OCI-LY3 (cell line): Measurements from ENCODE around the gene ADD3.

ENCODE experiments used
- EZH2phosphoT487 ChIP-seq: fragments of 200-600 bp; shearing (Covaris generic); IDR thresholded peaks from 2 replicates; pipeline ENCODE4 v1.6.1; 2018; ENCODE audit warnings: antibody characterized with exemption, mixed run types, low read depth
- TF ChIP-seq, protein P1 (sequence below): fragments of 200-600, 300-600 bp; sonication (generic); IDR thresholded peaks from 2 replicates; pipeline ENCODE4 v1.5.1; 2014; ENCODE audit warnings: antibody characterized with exemption, low read length, low read depth

DNA sequence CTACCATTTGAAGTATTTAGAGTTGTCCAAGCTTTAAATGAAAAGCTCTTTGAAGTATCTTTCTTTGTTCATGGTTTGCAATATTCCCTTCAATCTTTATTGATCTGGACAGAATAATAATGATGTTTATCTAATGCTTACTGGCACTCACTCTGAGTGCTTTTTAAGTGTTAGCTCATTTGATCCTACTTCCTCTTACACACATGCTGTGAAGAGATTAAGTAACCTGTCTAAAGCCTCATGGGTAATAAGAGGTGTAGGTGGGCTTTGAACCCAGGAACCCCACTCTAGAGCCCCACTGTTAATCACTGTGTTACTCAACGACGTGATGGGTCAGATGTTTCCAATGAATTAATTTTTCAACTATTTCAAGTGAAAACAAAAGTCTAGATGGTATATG lies 31.1 kb upstream of the ADD3 start:
- TF ChIP-seq, protein P1, sequence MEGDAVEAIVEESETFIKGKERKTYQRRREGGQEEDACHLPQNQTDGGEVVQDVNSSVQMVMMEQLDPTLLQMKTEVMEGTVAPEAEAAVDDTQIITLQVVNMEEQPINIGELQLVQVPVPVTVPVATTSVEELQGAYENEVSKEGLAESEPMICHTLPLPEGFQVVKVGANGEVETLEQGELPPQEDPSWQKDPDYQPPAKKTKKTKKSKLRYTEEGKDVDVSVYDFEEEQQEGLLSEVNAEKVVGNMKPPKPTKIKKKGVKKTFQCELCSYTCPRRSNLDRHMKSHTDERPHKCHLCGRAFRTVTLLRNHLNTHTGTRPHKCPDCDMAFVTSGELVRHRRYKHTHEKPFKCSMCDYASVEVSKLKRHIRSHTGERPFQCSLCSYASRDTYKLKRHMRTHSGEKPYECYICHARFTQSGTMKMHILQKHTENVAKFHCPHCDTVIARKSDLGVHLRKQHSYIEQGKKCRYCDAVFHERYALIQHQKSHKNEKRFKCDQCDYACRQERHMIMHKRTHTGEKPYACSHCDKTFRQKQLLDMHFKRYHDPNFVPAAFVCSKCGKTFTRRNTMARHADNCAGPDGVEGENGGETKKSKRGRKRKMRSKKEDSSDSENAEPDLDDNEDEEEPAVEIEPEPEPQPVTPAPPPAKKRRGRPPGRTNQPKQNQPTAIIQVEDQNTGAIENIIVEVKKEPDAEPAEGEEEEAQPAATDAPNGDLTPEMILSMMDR, result no peak
- TF ChIP-seq EZH2phosphoT487, result no peak
